Measurements from ENCODE around the gene SGMS1.
"Not testable (repeated sequence)": the region's sequence is repeated elsewhere in the genome, so short reads cannot be mapped to it uniquely, and the experiment has no call there.

SGMS1 gene

DNA sequence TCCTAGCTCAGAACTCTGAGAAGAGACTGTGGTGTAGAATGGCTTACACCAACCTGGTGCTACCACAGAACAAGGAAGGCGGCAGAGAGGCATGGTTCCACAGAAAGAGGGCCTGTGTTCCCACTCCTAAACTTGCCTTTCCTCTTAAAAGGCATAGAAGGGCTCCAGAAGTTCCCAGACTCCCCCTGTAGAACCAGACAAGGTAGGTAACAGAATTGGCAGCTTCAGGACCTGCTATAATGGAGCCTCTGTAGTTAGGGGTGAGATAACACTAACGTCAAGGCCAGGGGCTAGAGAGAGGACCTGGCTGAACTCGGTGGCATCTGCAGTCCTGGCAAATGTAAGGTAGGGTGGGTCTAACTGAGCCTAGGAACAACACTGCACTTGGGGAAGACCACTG lies 26.7 kb upstream of the SGMS1 start:
- Histone ChIP-seq H3K4me3 (ENCODE audit: low read depth, low read length, poor library complexity, severe bottlenecking) (no peak overlapping the region), H3K27me3 (ENCODE audit: insufficient read depth, low read length) (no peaks in the 10 kb centered on the region), H3K9me3 (ENCODE audit: low read length) (no peaks in the 10 kb centered on the region), H3K9ac (ENCODE audit: low read length) (no peak overlapping the region), H2AFZ (ENCODE audit: low read length) (no peak overlapping the region), H4K20me1 (ENCODE audit: insufficient read depth, low read length) (no peaks in the 10 kb centered on the region), H3F3A (ENCODE audit: insufficient read depth, low read length) (no peaks in the 10 kb centered on the region), H3K4me1 (ENCODE audit: insufficient read depth, low read length, severe bottlenecking) (peaks cover 18% of the 10 kb centered on the region), H3K36me3 (ENCODE audit: insufficient read depth, low read length) (no peaks in the 10 kb centered on the region), H3K9me2 (ENCODE audit: low read depth, low read length) (no peaks in the 10 kb centered on the region), H3K27ac (ENCODE audit: low read depth, low read length, poor library complexity, severe bottlenecking) (no peak overlapping the region), H3K4me2 (ENCODE audit: low read length) (no peak overlapping the region), H3K79me2 (ENCODE audit: insufficient read depth, low read length) (no peaks in the 10 kb centered on the region)
- no peak for TF ChIP-seq EZH2 (IDR thresholded peaks at IDR 0.05; ENCODE audit: borderline replicate concordance, low read length)
- TF ChIP-seq, protein P1, sequence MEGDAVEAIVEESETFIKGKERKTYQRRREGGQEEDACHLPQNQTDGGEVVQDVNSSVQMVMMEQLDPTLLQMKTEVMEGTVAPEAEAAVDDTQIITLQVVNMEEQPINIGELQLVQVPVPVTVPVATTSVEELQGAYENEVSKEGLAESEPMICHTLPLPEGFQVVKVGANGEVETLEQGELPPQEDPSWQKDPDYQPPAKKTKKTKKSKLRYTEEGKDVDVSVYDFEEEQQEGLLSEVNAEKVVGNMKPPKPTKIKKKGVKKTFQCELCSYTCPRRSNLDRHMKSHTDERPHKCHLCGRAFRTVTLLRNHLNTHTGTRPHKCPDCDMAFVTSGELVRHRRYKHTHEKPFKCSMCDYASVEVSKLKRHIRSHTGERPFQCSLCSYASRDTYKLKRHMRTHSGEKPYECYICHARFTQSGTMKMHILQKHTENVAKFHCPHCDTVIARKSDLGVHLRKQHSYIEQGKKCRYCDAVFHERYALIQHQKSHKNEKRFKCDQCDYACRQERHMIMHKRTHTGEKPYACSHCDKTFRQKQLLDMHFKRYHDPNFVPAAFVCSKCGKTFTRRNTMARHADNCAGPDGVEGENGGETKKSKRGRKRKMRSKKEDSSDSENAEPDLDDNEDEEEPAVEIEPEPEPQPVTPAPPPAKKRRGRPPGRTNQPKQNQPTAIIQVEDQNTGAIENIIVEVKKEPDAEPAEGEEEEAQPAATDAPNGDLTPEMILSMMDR (IDR thresholded peaks at IDR 0.05; ENCODE audit: low read length) = no peak

DNA sequence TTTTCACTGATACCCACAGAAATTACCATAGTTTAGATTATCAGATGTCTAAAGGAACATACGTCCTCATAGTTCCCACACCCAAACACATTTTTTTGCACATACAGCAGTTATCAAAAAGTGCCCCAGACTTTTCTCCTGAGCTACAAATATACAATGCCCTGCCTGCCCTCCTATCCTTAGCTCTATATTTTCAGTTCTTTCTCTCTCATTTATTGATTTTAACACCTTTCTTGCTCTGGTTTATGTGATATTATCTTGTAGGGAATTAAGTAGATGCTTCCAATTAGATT lies 25.1 kb upstream of the SGMS1 start:
- Histone ChIP-seq H3K36me3 (ENCODE audit: insufficient read depth, low read length) (no peaks in the 10 kb centered on the region), H3K9me3 (ENCODE audit: low read length) (no peaks in the 10 kb centered on the region), H3K4me2 (ENCODE audit: low read length) (no peak overlapping the region), H3K9me2 (ENCODE audit: low read depth, low read length) (no peaks in the 10 kb centered on the region), H3K27ac (ENCODE audit: low read depth, low read length, poor library complexity, severe bottlenecking) (no peak overlapping the region), H3K4me1 (ENCODE audit: insufficient read depth, low read length, severe bottlenecking) (peaks cover 18% of the 10 kb centered on the region), H3K27me3 (ENCODE audit: insufficient read depth, low read length) (no peaks in the 10 kb centered on the region), H3F3A (ENCODE audit: insufficient read depth, low read length) (no peaks in the 10 kb centered on the region), H3K4me3 (ENCODE audit: low read depth, low read length, poor library complexity, severe bottlenecking) (no peak overlapping the region), H3K9ac (ENCODE audit: low read length) (no peak overlapping the region), H3K79me2 (ENCODE audit: insufficient read depth, low read length) (no peaks in the 10 kb centered on the region), H4K20me1 (ENCODE audit: insufficient read depth, low read length) (no peaks in the 10 kb centered on the region), H2AFZ (ENCODE audit: low read length) (no peak overlapping the region)
- TF ChIP-seq, protein P1 (IDR thresholded peaks at IDR 0.05; ENCODE audit: low read length) = no peak
- no peak for TF ChIP-seq EZH2 (IDR thresholded peaks at IDR 0.05; ENCODE audit: borderline replicate concordance, low read length)

DNA sequence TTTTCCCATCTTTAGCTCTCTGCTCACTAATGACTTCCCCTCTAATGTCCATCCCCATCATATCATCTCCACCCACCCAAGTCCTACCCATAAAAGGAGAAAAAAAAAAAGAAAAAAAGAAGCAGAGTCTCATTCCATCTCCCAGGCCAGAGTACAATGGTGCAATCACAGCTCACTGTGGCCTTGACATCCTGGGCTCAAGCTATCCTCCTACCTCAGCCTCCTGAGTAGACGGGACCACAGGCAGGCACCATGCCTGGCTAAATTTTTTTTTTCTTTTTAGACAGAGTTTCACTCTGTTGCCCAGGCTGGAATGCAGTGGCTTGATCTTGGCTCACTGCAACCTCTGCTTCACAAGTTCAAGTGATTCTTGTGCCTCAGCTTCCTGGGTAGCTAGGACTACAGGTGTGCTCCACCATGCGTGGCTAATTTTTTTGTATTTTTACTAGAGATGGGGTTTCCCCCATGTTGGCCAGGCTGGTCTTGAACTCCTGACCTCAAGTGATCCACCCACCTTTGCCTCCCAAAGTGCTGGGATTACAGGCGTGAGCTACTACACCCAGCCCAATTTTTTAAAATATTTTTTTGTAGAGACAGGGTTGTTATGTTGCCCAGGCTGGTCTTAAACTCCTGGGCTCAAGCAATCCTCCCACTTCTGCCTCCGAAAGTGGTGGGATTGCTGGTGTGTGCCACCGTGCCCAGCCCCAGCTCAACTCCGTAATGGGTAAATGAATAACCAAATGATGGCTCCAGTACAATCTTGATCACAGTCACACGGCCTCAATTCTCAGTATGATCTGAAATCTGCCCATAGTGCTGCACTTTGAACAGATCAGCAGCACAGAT lies 24.6 kb upstream of the SGMS1 start:
- no peak overlapping the region for H2AFZ ChIP-seq (ENCODE audit: low read length)
- H3K36me3 ChIP-seq (ENCODE audit: insufficient read depth, low read length) = no peaks in the 10 kb centered on the region
- H3K4me3 ChIP-seq (ENCODE audit: low read depth, low read length, poor library complexity, severe bottlenecking) = no peak overlapping the region
- H4K20me1 ChIP-seq (ENCODE audit: insufficient read depth, low read length) = no peaks in the 10 kb centered on the region
- H3K27me3 ChIP-seq (ENCODE audit: insufficient read depth, low read length) = no peaks in the 10 kb centered on the region
- H3F3A ChIP-seq (ENCODE audit: insufficient read depth, low read length) = no peaks in the 10 kb centered on the region
- H3K4me2 ChIP-seq (ENCODE audit: low read length) = no peak overlapping the region
- no peak overlapping the region for H3K27ac ChIP-seq (ENCODE audit: low read depth, low read length, poor library complexity, severe bottlenecking)
- no peak overlapping the region for H3K9ac ChIP-seq (ENCODE audit: low read length)
- no peaks in the 10 kb centered on the region for H3K9me2 ChIP-seq (ENCODE audit: low read depth, low read length)
- H3K4me1 ChIP-seq (ENCODE audit: insufficient read depth, low read length, severe bottlenecking) = peaks cover 14% of the 10 kb centered on the region
- no peak for TF ChIP-seq EZH2 (IDR thresholded peaks at IDR 0.05; ENCODE audit: borderline replicate concordance, low read length)
- TF ChIP-seq, protein P1 (IDR thresholded peaks at IDR 0.05; ENCODE audit: low read length) = no peak
- H3K79me2 ChIP-seq (ENCODE audit: insufficient read depth, low read length) = no peaks in the 10 kb centered on the region
- H3K9me3 ChIP-seq (ENCODE audit: low read length) = no peaks in the 10 kb centered on the region

DNA sequence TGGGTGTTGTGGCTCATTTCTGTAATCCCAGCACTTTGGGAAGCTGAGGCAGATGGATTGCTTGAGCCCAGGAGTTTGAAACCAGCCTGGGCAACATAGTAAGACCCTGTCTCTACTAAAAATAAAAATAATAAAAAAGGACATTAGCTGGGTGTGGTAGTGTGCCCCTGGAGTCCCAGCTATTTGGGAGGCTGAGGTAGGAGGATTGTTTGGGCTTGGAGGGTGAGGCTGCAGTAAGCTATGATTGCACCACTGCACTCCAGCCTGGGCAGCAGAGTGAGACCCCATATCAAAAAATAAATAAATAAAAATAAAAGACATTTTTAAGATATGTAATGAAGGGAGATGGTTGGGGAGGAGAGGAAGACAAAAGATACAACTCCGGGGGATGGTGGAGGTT lies 23.6 kb upstream of the SGMS1 start:
- not testable (repeated sequence) for H3K9ac ChIP-seq (ENCODE audit: low read length); H3K9me2 ChIP-seq (ENCODE audit: low read depth, low read length); H3K4me1 ChIP-seq (ENCODE audit: insufficient read depth, low read length, severe bottlenecking); H4K20me1 ChIP-seq (ENCODE audit: insufficient read depth, low read length); H3K4me2 ChIP-seq (ENCODE audit: low read length); H3F3A ChIP-seq (ENCODE audit: insufficient read depth, low read length); H3K79me2 ChIP-seq (ENCODE audit: insufficient read depth, low read length); H3K4me3 ChIP-seq (ENCODE audit: low read depth, low read length, poor library complexity, severe bottlenecking); H3K27ac ChIP-seq (ENCODE audit: low read depth, low read length, poor library complexity, severe bottlenecking); H2AFZ ChIP-seq (ENCODE audit: low read length); H3K9me3 ChIP-seq (ENCODE audit: low read length); H3K36me3 ChIP-seq (ENCODE audit: insufficient read depth, low read length); H3K27me3 ChIP-seq (ENCODE audit: insufficient read depth, low read length)

Data from OCI-LY1 (cell line).